Hematopoietic multipotent progenitor cell treated with erythropoietin and hydrocortisone succinate and interleukin-3 and kit ligand, for 6 days (in vitro differentiated cells): ENCODE results near the gene THSD7A.

ENCODE experiments used
- DNase-seq: peaks from one replicate; pipeline ENCODE4 v3.0.0-alpha.2; 2015

THSD7A gene

GRCh38 chr7:11699666-11700065 lies 132.3 kb downstream of the THSD7A start:
- DNase-seq = no peak

DNA sequence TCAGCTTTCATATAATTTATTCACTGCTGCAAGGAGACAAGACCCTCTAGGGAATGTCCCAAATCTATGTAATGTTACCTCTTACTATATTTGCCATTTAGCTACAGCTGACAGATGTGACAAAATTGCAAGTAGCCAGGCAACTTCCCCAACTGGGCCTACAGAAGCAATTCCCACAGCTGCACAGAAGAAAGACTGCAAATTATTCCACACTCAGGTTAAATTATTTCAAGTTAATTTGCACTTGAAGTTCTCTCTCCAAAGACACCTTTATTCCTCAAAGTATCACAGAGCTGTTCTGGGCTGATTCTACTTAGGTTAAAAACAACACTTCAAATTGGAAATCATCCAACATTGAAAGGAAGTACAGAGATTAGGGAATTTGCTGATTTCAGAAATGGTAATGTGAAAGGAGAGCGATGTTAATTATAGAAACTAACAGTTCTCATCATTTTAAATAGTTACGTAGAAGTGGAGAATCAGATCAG lies 133.6 kb downstream of the THSD7A start:
- no peak for DNase-seq

- no peak for DNase-seq
Observed at GRCh38 chr7:11690395-11690794, 141.6 kb downstream of the THSD7A start.

DNA sequence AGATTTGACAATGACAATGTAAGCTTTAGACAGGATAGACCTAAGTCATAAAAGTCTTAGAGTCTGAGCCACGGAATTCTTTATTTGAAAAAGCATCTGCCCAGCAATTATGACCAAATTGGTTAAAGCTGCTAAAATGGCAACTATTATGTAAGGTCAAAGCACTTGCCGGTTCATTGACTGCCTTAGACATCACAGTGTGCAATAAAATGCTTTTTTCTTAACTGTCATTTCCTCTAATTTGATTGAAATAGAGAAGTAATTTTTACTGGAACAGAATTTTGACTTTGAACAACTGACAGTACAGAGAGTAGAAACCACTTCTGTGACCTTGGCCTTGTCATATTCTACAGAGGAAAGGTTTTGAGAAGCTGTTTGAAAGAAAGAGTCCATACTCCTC lies 142.9 kb downstream of the THSD7A start:
- no peak for DNase-seq

- no peak for DNase-seq
Observed at GRCh38 chr7:11681461-11681860, 150.5 kb downstream of the THSD7A start.

DNA sequence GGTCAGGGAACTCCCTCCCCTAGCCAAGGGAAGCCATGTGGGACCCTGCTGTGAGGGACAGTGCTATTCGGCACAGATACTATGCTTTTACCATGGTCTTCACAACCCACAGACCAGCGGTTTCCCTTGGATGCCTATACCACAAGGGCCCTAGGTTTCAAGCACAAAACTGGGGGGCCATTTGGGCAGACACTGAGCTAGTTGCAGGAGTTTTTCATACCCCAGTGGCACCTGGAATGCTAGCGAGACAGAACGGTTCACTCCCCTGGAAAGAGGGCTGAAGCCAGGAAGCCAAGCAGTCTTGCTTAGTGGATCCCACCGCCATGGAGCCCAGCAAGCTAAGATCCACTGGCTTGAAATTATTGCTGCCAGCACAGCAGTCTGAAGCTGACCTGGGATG lies 156.8 kb downstream of the THSD7A start:
- no peak for DNase-seq

- no peak for DNase-seq
Observed at GRCh38 chr7:11668727-11669126, 163.3 kb downstream of the THSD7A start.

DNA sequence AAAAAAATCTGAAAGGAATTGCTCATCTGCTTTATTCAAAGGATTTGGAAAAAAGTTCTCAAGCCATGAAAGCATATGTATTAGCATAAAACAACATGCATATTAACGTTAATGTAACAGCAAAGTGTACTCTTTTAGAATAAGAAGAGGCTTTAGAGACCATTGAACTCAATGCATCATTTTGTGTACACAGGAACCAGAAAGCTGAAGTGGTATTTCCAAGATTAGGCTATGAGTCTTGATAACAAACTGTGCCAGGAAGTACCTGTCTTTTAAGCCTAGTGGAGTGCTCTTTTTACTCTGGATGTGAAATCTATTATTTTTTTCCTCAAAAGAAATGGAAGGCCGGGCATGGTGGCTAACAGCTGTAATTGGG lies 164.2 kb downstream of the THSD7A start:
- no peak for DNase-seq

DNA sequence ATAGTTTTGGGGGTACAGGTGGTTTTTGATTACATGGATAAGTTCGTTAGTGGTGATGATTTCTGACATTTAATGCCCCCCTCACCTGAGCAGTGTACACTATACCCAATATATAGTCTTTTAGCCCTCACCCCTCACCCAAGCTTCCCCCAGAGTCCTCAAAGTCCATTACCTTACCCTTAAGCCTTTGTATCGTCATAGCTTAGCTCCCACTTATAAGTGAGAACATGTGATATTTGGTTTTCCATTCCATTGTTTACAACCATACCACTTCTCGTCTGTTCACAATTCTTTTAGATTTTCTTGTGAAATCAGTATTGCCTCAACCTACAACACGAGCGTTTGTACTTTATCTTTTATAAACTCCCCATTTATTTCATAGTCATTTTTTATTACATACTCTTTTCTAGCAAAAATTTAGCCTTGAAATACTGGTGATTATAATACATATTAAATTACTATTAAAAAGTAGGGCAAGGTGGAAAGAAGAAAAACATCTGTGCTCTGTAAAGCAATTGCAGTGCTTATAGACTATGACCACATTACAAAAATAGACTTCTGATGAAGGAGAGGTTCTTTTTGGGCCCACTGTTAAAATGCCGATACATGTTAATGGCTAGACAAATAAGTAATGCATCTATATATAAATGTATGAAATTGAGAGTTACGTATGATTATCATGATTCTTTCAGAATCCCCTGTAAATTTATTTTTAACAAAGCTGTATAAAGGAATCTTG lies 164.8 kb downstream of the THSD7A start:
- DNase-seq = no peak

DNA sequence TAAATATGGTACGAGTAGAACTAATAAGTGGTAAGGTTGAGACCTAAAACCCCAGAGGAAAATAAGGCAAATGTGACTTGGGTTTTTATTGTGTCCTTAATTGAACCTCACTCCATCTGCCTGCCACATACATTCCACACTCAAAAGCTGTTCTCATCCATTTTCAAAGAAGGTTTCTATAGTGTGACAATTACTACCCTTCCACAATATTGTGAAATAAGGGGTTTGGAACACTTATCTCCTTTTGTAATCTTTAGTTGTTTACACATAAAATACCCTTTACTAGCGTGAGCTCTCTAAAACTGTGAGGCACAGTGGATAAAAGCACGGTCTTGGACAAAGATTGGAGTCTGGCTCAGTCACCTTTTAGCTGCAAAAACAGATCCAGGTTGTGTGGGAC lies 166.6 kb downstream of the THSD7A start:
- DNase-seq = no peak

GRCh38 chr7:11655642-11656041 lies 176.4 kb downstream of the THSD7A start:
- no peak for DNase-seq

GRCh38 chr7:11655163-11655562 lies 176.8 kb downstream of the THSD7A start:
- no peak for DNase-seq

- no peak for DNase-seq
Observed at GRCh38 chr7:11650500-11650899, 181.5 kb downstream of the THSD7A start.

DNA sequence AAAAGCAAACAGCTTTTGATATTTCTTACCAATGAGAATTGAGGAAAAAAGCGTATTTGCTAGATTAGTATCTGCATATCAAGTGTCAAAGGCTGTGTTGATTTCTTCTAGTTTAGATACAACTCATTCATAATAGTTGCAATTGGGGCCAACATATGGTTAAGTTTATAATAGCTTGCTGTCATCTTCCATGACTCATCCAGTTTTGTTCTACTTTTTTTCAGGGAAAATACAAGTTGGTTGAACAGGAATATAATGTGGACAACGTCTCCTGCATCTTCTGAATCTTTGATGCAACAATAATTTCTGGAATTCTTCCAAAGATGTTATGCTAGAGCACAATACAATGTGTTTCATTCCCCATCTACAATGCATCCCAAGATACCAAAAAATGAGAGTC lies 182.0 kb downstream of the THSD7A start:
- no peak for DNase-seq

DNA sequence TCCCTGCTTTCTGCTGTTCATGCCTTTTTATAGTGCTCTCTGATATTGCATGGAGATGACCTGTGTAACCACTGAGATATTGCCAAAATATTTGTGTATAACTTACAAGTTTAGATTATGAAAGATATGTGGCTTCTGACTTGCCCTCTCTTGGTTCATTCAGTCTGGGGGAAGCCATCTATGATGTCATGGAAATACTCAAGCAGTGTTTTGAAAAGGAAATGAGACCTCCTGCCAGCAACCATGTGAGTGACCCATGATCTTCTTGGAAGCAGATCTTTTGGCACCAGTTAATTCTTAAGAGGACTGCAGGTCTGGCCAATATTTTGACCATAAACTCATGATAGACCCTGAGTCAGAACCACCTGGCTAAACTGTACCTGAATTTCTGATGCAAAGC lies 183.0 kb downstream of the THSD7A start:
- DNase-seq = no peak

GRCh38 chr7:11648101-11648500 lies 183.9 kb downstream of the THSD7A start:
- DNase-seq = no peak

- DNase-seq = no peak
Observed at GRCh38 chr7:11642841-11643240, 189.2 kb downstream of the THSD7A start.

- DNase-seq = no peak
Observed at GRCh38 chr7:11642276-11642675, 189.7 kb downstream of the THSD7A start.

- DNase-seq = no peak
Observed at GRCh38 chr7:11638011-11638774, 193.8 kb downstream of the THSD7A start.

DNA sequence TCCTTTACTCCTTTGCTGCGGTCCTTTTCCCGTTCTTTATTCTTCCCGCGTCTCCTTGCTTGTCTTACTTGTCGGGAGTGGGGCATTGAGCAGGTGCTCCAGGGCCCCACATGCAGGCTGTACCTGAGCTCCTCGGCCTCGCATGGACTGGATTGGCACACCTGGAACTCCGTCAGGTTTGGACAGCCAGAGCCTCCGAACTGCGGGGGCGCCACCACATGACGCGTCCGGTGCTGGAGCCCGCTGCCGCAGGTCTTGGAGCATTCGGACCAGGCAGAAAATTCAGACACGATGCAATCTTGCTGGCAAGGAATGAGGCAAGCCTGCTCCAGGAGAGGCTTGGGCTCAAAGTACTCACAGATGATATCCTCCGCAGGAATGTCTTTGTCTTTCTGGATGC lies 195.7 kb downstream of the THSD7A start:
- no peak for DNase-seq

DNA sequence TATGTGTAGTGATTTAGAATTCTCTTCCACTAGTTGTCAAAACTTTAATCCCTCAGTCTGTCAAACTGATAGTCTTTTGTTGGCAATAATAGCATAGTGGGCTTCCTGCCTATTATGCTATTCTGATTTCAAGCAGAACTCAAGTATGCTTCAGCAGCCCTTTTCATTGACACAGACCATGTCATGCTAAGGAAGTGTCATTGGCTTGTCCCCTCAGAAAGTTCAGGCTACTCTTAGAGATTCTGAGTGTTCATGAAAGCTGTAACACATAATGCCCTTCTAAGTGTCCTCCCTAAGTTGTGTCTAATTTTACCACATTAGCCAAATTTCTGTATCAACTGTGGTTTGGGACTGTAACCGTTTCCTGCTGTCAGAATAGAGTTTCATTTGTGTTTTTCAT lies 198.7 kb downstream of the THSD7A start:
- no peak for DNase-seq

GRCh38 chr7:11630355-11630754 lies 201.6 kb downstream of the THSD7A start:
- DNase-seq = no peak

DNA sequence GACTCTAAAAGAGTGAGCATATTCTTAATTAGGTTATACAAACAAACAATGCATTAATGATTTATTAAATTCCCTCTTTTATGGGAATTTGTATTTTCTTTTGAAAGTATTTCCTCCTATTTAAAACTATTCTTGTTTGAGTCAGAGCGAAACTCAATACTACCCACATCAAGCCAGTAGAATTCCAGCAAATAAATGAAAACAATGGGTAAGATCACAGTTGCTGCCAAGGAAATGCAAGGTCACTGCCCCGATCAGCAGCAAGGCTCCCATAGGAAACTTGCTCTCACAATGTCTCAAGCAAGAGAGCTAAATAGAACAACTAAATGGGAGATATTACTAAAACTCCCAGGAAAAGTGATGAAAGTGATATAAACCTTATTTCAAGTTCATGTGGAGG lies 206.3 kb downstream of the THSD7A start:
- DNase-seq = no peak

DNA sequence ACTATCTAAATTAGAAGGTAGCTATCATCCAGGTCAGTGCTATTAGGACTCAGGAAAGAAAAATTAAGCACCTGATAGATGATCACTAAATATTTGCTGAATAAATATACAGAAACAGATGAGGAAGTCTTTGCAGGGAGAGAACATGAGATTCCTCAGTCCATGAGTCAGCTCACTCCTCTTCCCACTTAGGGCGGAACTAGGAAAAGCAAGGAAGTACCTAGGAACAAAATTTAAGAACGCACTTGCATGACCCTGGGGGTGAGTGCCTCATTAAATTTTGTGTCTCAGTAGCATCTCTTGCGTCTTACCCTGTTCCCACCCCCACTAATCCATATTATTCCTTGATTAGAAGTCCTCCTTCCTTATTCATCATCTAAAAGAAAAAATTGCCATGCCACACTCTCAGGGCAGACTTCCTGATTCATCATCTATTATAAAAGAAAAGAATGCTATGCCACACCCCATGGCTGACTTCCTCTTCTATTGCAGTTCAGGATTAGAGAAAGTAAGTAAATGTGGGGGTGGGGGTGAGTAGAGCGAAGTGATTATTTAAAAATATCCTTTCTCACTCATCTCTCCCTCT lies 208.8 kb downstream of the THSD7A start:
- no peak for DNase-seq
